IMR-90 (cell line): ENCODE measurements around the gene MTUS2.

Source experiments
- RCOR1 ChIP-seq: IDR thresholded peaks from 2 replicates; pipeline ENCODE4 v1.6.1; 2012; ENCODE audit warnings: mild to moderate bottlenecking, low read length, improper control_type of control experiment; ENCODE audit not compliant: insufficient replicate concordance
- USF2 ChIP-seq: fragments of 150-350 bp; IDR thresholded peaks from 2 replicates; pipeline ENCODE4 v1.6.1; 2017; ENCODE audit warnings: mild to moderate bottlenecking, antibody characterized with exemption, low read length, low read depth

- no peak for TF ChIP-seq RCOR1
- no peak for TF ChIP-seq USF2
Measured at GRCh38 chr13:29106651-29107050, 286.5 kb downstream of the MTUS2 start.
